GM12875 (cell line): ENCODE results near the gene INF2.
"Not testable (repeated sequence)": the region's sequence is repeated elsewhere in the genome, so short reads cannot be mapped to it uniquely, and the experiment has no call there.

Experiments
- H3K4me3 ChIP-seq: one replicate; pipeline ENCODE4 v1.5.1; 2011; ENCODE audit warnings: low read depth, low read length, control low read depth
- TF ChIP-seq, protein P1 (sequence below): IDR thresholded peaks from 2 replicates; pipeline ENCODE4 v1.5.1; 2011; ENCODE audit warnings: low read depth, mild to moderate bottlenecking, control low read depth, inconsistent platforms, low read length, moderate library complexity, borderline replicate concordance; ENCODE audit not compliant: insufficient read depth

The INF2 gene

DNA sequence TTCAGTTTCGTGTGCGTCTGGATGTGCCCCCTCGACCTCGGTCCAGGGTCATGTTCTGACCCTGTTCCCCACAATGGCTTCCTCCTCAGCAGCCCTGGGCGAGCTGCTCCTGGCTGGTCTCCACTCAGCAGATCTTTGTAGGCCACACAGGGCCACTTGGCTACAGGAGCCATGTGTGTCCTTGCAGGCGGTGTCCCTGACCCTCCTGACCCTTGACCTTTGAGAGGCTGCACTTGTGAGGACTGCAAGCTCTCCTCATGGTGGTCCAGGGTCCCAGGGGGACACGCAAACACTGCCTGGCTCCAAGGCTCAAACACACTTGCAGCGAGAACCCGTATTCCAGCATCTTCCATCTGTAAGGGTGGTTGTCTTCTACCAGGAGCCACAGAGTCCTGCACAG, 56.0 kb downstream of the INF2 start:
- TF ChIP-seq, protein P1, sequence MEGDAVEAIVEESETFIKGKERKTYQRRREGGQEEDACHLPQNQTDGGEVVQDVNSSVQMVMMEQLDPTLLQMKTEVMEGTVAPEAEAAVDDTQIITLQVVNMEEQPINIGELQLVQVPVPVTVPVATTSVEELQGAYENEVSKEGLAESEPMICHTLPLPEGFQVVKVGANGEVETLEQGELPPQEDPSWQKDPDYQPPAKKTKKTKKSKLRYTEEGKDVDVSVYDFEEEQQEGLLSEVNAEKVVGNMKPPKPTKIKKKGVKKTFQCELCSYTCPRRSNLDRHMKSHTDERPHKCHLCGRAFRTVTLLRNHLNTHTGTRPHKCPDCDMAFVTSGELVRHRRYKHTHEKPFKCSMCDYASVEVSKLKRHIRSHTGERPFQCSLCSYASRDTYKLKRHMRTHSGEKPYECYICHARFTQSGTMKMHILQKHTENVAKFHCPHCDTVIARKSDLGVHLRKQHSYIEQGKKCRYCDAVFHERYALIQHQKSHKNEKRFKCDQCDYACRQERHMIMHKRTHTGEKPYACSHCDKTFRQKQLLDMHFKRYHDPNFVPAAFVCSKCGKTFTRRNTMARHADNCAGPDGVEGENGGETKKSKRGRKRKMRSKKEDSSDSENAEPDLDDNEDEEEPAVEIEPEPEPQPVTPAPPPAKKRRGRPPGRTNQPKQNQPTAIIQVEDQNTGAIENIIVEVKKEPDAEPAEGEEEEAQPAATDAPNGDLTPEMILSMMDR: no peak
- H3K4me3 ChIP-seq: no peak overlapping the region

DNA sequence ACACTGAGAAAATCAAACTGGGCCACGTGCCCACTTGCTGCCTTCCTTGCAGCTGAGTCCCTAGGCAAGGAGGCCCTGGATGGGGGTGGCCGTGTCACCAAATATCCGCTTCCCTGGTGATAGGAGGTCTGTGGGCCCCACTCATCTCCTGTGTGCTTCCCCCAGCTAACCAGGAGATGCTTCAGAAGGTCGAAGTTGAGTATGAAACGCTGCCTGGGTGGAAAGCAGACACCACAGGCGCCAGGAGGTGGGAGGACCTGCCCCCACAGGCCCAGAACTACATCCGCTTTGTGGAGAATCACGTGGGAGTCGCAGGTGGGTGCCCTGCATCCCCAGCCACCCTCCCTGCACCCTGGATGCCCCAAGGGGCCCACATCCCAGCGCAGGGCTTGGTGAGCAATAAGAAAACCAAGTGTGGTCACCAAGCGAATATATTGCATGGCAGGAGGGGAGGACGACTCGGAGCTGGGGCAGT, 56.7 kb downstream of the INF2 start:
- no peak overlapping the region for H3K4me3 ChIP-seq
- TF ChIP-seq, protein P1: no peak

GRCh38 chr14:104746934-104747481, 57.6 kb downstream of the INF2 start:
- no peak overlapping the region for H3K4me3 ChIP-seq
- TF ChIP-seq, protein P1: no peak

DNA sequence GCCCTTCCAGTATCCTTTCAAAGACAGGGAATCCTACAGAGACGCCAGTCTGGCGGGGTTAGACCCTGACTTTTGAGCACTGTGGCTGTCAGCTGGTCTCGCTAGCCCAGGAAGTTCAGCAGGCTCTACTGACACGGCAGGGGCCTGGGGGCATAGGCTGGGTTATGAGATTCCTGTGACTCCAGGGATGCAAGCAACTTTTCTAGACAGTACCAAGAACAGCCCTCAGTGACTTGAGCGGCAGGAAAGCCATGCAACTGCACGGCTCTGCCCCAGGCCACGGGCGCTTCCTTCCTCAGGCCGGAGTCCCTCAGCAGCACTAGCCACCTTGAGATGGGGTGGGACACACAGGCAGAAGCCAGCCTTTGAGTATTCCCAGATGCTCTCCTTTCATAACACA, 58.5 kb downstream of the INF2 start:
- TF ChIP-seq, protein P1: no peak
- no peak overlapping the region for H3K4me3 ChIP-seq

DNA sequence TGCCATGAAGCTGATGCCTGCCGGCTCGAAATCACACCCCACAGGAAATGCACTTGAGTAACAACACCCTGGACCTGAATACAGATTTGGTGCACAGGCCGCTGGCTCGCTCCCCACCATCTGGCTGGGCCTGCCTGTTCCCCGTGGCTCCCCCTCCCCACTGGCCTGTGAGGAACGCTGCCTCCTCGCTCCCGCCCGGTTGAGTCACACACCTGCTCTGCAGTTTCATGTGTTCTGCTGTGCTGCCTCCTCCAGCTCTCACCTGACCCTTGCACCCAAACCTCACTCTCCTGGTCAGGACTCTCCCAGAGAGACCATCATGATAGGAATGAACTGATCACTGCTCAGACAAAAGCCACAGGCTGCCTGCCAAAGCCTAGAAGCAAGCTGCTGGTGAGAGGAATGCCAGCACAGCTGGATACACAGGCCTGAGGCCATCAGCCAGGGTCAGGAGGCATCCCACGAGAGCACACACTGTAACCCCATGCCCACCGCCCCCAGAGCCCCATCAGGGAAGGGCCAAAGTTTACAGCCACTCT, 59.8 kb downstream of the INF2 start:
- no peak overlapping the region for H3K4me3 ChIP-seq
- TF ChIP-seq, protein P1: no peak

- TF ChIP-seq, protein P1: no peak
- H3K4me3 ChIP-seq: no peak overlapping the region
These were observed 60.8 kb downstream of the INF2 start for GRCh38 chr14:104750056-104750752.

DNA sequence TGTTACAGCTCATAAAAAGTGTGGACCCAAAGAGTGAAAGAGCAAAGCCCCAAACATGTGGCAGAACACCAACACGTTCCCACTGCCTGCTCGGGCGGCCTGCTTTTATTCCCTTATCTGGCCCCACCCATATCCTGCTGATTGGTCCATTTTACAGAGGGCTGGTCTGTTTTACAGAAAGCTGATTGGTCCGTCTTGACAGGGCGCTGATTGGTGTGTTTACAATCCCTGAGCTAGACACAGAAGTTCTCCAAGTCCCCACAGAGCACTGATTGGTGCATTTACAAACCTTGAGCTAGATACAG, 61.3 kb downstream of the INF2 start:
- H3K4me3 ChIP-seq: not testable (repeated sequence)
